NCI-H1105 treated with DMSO at 0.1 percent for 48 hours (cell line): Measurements from ENCODE around the gene MAPT.

ENCODE experiments used
- DNase-seq: peaks from one replicate; lab custom pipeline; 2025; lab: John Stamatoyannopoulos, UW

The MAPT gene

DNA sequence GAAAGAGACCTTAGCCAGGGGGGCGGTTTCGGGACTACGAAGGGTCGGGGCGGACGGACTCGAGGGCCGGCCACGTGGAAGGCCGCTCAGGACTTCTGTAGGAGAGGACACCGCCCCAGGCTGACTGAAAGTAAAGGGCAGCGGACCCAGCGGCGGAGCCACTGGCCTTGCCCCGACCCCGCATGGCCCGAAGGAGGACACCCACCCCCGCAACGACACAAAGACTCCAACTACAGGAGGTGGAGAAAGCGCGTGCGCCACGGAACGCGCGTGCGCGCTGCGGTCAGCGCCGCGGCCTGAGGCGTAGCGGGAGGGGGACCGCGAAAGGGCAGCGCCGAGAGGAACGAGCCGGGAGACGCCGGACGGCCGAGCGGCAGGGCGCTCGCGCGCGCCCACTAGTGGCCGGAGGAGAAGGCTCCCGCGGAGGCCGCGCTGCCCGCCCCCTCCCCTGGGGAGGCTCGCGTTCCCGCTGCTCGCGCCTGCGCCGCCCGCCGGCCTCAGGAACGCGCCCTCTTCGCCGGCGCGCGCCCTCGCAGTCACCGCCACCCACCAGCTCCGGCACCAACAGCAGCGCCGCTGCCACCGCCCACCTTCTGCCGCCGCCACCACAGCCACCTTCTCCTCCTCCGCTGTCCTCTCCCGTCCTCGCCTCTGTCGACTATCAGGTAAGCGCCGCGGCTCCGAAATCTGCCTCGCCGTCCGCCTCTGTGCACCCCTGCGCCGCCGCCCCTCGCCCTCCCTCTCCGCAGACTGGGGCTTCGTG lies at the start of gene MAPT:
Gene MAPT, plus strand, starts transcription at position 533 of the 763 bp plus-strand sequence. CDS start 67,784 bp downstream, outside the sequence.
- DNase-seq = peak; percentile 92

DNA sequence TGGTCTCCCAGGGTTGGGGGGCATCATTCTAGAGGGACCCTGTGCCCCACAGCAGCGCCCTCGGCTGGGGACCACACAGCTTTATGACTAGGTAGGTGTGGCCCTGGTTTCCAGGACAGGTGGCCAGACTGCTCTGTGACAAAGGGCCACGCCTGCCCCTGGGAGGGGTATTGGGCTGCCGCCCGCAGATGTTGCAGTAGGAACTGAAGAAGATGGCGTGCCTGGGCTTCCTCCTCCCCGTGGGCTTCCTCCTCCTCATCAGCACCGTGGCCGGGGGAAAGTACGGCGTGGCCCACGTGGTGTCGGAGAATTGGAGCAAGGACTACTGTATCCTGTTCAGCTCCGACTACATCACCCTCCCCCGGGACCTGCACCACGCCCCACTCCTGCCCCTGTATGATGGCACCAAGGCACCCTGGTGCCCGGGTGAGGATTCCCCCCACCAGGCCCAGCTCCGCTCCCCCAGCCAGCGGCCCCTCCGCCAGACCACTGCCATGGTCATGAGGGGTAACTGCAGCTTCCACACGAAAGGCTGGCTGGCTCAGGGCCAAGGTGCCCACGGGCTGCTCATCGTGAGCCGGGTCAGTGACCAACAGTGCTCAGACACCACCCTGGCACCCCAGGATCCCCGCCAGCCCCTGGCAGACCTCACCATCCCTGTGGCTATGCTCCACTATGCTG lies 49.5 kb upstream of the MAPT start, which contains the start of gene SPPL2C:
Gene SPPL2C, plus strand, starts transcription at position 187 of the 681 bp plus-strand sequence. Its CDS starts 26 bp downstream, at position 213.
- no peak for DNase-seq

GRCh38 chr17:45845376-45846185 lies 48.8 kb upstream of the MAPT start:
- DNase-seq = no peak

DNA sequence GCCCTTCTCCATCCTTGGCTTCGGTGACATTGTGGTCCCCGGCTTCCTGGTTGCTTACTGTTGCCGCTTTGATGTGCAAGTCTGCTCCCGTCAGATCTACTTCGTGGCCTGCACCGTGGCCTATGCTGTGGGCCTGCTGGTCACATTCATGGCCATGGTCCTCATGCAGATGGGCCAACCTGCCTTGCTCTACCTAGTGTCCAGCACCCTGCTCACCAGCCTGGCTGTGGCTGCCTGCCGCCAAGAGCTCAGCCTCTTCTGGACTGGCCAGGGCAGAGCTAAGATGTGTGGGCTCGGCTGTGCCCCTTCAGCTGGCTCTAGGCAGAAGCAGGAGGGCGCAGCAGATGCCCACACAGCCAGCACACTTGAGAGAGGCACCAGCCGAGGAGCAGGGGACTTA lies 48.1 kb upstream of the MAPT start:
- no peak for DNase-seq

DNA sequence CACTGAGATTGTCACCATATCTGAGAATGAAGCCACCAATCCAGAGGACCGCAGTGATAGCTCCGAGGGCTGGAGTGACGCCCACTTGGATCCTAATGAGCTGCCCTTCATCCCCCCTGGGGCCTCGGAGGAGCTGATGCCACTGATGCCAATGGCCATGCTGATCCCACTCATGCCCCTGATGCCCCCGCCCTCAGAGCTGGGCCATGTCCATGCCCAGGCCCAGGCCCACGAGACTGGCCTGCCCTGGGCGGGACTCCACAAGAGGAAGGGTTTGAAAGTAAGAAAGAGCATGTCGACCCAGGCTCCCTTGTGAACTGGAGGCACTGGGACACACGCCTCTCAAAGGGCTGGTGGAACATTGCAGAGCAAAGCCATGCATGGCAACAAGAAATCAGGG lies 47.7 kb upstream of the MAPT start:
- DNase-seq = no peak

DNA sequence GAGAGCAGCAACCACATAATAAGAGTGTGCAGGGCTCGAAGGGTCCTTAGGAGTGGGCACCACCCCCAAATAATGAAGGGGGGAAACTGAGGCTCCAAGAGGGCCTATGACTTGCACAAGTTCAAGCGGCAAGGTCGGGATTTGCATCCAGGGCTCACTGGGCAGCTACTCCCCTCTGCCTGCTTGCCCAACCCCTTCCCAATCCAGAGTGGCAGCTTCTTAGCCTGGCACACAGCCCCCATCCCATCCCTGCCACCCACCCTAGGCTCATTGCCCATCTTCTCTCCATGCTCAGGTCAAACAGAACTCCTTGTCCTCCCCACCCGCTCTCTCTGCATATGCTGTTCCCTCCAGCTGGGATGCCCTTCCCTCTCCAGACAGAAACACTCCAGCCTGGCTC lies 47.3 kb upstream of the MAPT start:
- no peak for DNase-seq

- DNase-seq = no peak
Measured at GRCh38 chr17:45847747-45848146, 46.6 kb upstream of the MAPT start.

GRCh38 chr17:45848405-45848804 lies 45.9 kb upstream of the MAPT start:
- no peak for DNase-seq

- DNase-seq = no peak
Measured at GRCh38 chr17:45848868-45849535, 45.4 kb upstream of the MAPT start.

GRCh38 chr17:45849536-45849990 lies 44.8 kb upstream of the MAPT start:
- DNase-seq = no peak

DNA sequence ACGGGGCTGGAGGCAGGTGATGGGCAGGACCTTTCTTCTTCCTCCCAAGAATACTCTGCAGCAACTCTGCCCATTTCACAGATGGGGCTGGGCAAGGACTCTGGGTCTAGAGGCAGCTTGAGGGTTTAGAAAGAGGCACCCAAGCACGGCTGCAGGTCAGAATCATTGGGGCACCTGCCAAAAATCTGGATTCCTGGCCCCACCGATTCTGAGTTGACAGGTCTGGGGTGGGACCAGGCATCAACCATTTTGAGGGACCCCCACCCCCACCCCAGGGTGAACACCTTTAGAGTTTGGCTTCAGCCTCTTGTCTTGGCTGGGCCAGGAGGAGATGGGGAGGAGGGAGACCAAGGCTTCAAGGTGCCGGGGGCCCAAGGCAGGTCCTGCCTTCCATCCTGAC lies 44.3 kb upstream of the MAPT start:
- no peak for DNase-seq

- DNase-seq = no peak
Measured at GRCh38 chr17:45850468-45850867, 43.9 kb upstream of the MAPT start.

DNA sequence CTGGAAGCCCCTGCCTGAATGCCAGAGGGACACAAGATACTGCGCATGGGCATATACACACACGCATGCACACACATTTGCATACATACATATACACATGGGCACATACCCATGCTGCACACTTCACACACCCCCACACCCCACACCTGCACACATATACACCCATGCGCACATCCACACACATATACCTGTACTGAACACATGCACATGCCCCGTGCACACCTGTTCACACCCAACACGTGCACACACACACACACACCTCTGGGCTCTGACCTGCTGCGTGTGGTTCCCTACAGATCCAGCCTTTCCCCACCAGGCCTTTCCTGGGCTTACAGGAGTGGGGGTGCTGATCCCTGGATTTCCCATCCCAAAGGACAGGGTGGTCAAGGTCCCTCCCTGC lies 43.3 kb upstream of the MAPT start:
- no peak for DNase-seq

GRCh38 chr17:45851464-45851863 lies 42.9 kb upstream of the MAPT start:
- no peak for DNase-seq

DNA sequence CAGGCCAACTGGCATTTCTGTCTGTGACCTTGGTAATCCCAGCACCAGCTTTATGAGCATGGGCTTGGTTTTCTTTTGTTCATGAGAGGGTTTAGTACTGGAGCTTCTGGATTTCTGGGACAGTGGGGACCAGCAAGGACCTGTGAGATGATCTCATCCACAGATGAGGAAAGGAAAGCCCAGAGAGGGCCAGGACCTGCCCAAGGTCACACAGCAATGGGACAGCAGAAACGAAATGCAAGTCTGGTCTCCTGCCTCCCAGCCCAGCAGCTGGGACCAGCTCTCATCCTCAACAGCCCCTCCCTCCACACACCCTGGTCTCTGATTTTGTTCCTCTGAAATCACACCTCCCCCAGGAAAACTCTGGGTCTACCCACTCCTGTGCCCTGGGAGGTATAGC lies 42.5 kb upstream of the MAPT start:
- no peak for DNase-seq

DNA sequence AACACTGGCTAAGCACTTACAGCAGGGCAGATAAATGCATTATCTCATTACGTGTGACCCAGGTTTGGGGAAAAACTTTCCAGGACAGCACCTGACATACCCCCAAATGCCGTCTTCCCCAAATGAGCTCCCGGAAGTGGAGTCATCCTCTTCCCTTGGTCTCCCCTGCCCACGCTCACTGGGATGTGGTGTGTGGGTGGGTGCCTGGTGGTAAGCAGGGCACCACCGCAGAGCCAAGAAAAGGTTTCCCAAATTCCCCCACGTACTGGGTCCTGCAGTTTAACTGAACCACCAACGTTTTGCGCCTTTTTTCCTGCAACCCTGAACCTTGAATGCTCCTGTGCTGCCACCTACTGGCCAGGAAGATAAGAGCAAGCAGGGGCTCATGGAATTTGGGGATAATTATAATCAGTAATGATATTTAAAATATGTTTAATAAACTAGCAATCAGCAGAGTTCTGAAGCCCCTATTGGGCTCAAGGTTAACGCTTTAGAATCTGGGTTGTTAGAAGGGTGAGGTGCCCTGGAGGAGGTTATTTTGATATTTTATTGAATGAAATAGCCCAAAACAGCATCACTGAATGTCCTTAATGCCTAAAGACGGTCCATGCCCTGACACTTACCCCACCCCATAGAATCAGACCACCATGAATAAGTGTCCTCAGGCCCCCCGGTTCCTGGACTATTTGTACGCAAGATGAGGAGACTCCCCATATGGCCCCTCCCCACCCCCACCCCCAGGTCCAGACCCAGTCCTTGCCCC lies 41.6 kb upstream of the MAPT start:
- DNase-seq = peak; percentile 51

DNA sequence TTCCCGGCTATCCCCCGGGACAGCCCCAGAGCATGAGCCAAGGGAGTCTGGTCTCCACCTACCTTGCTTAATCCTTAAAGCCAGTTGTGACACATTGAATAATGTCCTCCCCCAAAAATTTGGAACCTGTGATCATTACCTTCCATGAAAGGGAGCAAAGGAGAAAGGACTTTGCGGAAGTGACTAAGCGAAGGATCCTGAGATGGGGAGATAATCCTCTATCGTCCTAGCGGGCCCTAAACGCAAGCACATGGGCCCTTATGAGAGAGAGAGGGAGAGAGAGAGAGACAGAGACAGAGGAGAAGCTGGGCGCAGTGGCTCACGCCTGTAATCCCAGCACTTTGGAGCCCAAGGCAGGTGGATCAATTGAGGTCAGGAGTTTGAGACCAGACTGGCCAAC lies 40.1 kb upstream of the MAPT start:
- DNase-seq = no peak

- no peak for DNase-seq
Measured at GRCh38 chr17:45855691-45856336, 38.5 kb upstream of the MAPT start.

- no peak for DNase-seq
Measured at GRCh38 chr17:45857977-45858708, 36.2 kb upstream of the MAPT start.

DNA sequence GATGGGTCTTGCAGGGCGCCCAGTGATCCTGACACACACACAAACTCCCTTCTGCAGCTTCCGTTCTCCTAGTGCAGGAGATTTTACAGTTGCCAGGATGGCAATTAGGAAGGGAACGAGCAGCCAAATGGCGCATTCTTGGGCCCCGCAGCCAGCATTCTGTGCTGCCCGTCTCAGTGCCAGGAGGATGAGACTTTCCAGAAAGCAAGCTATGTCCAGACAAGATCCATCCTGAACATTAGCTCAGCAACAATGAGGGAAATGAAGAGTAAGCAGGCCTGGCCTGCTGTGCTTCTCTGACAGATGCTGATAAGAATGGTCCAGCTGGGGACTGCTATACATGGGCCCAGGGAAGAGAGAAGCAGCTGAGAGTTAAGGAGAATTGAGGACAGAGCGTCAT lies 33.2 kb upstream of the MAPT start:
- no peak for DNase-seq
